Measurements from ENCODE around the gene LASP1.
A peak's percentile ranks its signal among the peaks of the same experiment; 100 is the strongest.

DNA sequence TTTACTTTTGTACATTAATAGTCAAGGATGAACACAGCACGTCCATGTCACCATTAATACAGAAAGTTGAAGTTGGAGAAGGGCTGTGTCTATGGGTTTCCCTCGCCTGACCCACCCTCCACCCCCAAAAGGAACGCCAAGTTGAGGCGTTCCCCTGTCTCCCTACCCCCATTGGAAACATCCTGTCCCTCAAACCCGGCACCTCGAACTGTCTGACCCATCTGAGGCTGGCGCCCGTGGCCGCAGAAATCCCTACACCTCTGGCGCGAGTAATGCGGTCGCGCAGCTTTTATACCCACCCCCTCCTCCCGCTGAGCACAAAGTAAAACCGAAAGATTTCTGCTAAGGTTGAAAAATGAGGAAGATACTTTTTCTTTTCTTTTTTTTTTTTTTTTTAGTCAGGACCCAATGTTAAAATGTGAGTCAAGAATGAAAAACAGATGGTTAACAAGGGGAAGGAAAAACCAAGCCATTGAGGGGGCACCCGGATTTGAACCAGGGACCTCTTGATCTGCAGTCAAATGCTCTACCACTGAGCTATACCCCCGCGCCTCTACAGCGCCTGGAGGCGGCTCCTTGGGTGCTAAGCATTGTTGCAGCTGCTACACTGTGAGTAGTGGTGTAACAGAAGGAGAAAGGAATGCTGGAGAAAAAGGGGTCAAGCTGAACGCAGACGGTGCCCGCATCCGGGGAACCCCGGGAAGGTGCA is 887 bp upstream of the LASP1 start:
- TF ChIP-seq, protein P1, sequence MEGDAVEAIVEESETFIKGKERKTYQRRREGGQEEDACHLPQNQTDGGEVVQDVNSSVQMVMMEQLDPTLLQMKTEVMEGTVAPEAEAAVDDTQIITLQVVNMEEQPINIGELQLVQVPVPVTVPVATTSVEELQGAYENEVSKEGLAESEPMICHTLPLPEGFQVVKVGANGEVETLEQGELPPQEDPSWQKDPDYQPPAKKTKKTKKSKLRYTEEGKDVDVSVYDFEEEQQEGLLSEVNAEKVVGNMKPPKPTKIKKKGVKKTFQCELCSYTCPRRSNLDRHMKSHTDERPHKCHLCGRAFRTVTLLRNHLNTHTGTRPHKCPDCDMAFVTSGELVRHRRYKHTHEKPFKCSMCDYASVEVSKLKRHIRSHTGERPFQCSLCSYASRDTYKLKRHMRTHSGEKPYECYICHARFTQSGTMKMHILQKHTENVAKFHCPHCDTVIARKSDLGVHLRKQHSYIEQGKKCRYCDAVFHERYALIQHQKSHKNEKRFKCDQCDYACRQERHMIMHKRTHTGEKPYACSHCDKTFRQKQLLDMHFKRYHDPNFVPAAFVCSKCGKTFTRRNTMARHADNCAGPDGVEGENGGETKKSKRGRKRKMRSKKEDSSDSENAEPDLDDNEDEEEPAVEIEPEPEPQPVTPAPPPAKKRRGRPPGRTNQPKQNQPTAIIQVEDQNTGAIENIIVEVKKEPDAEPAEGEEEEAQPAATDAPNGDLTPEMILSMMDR (IDR thresholded peaks at IDR 0.05), result peak in 3 of 6 experiments; percentile 4 to 20 (median 8)
- peak in 2 of 4 donors; percentile 25 to 41 for TF ChIP-seq POLR2A (IDR thresholded peaks at IDR 0.05)

Measured in esophagus squamous epithelium (tissue), 4 donors.